ENCODE results near the gene RAET1E. TPM values are rescaled to one million over a fixed set of nuclear protein-coding genes. Genes with fewer than 3 reads are reported as not detected.

The RAET1E gene
- 1.1 and 1.3 TPM in 2 replicates for total RNA-seq (2014; rRNA removed; shearing (Covaris generic))

GRCh38 chr6:149897855-149898744, at the start of gene RAET1E:
Gene RAET1E (minus strand): TSS chr6:149898113. CDS start chr6:149890901, 7,212 bp downstream.

GRCh38 chr6:149941583-149942460, 43.9 kb upstream of the RAET1E start, which contains the start of gene ULBP2:
Gene ULBP2 (plus strand): TSS chr6:149942014. CDS start chr6:149942073, 59 bp downstream.

DNA sequence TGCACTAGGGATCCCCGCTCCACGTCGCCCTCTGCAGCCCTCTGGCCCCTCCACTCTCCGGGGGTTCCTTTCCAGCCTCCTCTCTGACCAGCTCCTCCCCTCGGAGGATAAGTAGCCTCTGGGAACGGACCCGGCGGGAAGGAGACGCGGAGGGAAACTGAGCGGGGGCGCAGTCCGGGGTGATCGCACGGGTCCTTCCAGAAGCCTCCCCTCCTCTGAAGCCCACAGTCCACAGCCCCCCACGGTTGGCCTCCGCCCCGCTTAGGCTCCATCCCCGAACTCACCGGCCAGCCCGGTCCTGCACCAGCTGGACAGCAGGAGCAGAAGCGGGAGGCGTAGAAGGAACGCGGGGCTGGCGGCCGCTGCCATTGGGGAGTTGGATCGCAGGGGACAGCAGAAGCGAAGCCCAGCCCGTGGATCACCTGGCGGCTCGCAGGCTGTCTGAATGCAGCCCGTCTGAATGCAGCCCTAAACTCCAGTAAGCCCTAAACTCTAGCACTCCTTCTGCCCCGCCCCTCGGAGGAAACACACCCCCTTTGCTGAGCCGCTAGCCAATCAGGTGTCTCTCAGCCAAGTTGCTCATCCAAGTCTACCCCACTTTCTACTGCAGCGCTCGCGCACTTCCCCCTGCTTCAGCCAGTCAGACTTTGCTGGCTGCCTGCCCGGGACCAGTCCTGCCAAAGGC, 24.9 kb upstream of the RAET1E start, which contains the start of gene RAET1G:
TSS of gene RAET1G (minus strand) at position 480 of the 685 bp plus-strand sequence. CDS start at position 369, 111 bp downstream.

DNA sequence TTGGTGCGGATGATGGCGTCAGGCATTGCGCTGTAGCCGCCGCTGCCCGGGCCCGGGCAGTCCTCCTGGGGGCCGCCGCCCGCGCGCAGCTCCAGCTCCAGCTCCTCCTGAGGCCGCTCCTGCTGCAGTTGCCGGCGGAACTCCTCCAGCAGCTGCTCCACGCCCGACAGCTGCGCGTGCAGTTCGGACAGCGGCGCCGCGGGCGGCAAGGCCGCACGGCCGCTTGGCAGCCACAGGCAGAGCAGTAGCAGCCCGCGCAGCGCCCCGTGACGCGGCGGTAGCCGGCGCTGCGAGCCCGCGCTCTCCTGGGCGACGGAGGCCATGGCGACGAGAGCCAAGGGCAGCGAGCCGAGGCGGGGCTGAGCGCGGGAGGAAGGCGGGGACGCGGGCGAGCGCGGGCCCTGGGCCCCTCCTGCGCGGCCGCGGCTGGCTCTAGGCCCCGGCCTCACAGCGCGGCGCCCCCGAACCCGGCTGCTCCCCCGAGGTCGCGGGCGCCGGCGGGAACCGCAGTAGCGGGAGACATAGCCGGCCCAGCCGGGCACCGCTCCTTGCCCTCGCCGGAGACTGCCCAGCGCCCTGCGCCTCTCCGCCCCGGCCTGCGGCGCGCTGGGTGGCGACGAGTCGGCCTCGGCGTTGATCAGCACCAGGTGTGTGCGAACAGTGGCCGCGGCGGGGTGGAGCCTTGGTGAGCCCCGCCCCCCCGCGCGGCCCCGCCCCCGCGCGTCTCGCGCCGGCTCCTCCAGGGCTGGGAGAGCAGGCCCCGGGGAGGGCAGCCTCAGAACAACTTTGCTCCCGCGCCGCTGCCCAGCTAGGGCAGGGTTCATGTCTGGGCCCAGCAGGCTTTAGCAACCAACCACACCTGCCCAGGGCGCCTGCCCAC, 34.0 kb downstream of the RAET1E start, which contains the start of gene LRP11:
TSS of gene LRP11 (minus strand) at position 662 of the 880 bp plus-strand sequence. CDS start at position 323, 339 bp downstream.

Other genes with a start within 250 kb of the RAET1E start
- gene KATNA1, start 249.4 kb downstream of the RAET1E start, total RNA-seq (2014; rRNA removed; shearing (Covaris generic)) = 16.4 and 21.9 TPM in 2 replicates
- gene LATS1, start 180.0 kb downstream of the RAET1E start, total RNA-seq (2014; rRNA removed; shearing (Covaris generic)) = 10.5 and 11.6 TPM in 2 replicates
- 18.5 and 22.0 TPM in 2 replicates for gene NUP43, start 151.6 kb downstream of the RAET1E start, total RNA-seq (2014; rRNA removed; shearing (Covaris generic))
- 119 and 127 TPM in 2 replicates for gene PCMT1, start 148.4 kb downstream of the RAET1E start, total RNA-seq (2014; rRNA removed; shearing (Covaris generic))
- gene LRP11, start 33.8 kb downstream of the RAET1E start, total RNA-seq (2014; rRNA removed; shearing (Covaris generic)) = 14.5 and 24.6 TPM in 2 replicates
- 0.34 and 0.49 TPM in 2 replicates for gene RAET1G, start 25.0 kb upstream of the RAET1E start, total RNA-seq (2014; rRNA removed; shearing (Covaris generic))
- 5.6 and 6.5 TPM in 2 replicates for gene ULBP2, start 43.9 kb upstream of the RAET1E start, total RNA-seq (2014; rRNA removed; shearing (Covaris generic))
- gene ULBP1, start 65.8 kb upstream of the RAET1E start, total RNA-seq (2014; rRNA removed; shearing (Covaris generic)) = not detected in 2 replicates
- gene RAET1L, start 127.4 kb upstream of the RAET1E start, total RNA-seq (2014; rRNA removed; shearing (Covaris generic)) = 0.08 TPM in 1 of 2 replicates, not detected in the other
- 7.1 and 14.2 TPM in 2 replicates for gene ULBP3, start 171.0 kb upstream of the RAET1E start, total RNA-seq (2014; rRNA removed; shearing (Covaris generic))
- gene PPP1R14C, start 244.9 kb upstream of the RAET1E start, total RNA-seq (2014; rRNA removed; shearing (Covaris generic)) = 1.7 and 2.4 TPM in 2 replicates